Lower leg skin (tissue), 3 donors: Measurements from ENCODE around the gene SLC29A1.

Experiments
- CTCF ChIP-seq, 3 donors: fragments of 450-650 bp; IDR thresholded peaks; one replicate each; pipeline ENCODE4 v1.5.1; 2016; ENCODE audit warnings: antibody characterized with exemption in 3 of 3, mild to moderate bottlenecking in 3 of 3, moderate library complexity in 2 of 3
- POLR2A ChIP-seq, 2 donors: fragments of 450-650 bp; IDR thresholded peaks; one replicate each; pipeline ENCODE4 v1.6.1; 2016 to 2017; ENCODE audit warnings: antibody characterized with exemption in 2 of 2, mild to moderate bottlenecking in 1 of 2, moderate library complexity in 1 of 2

GRCh38 chr6:44245391-44245911 is 22.1 kb downstream of the SLC29A1 start:
- no peak for TF ChIP-seq CTCF (IDR thresholded peaks at IDR 0.05)
- TF ChIP-seq POLR2A (IDR thresholded peaks at IDR 0.05): no peak
